ENCODE results near the gene FAM13B.
"Not testable (repeated sequence)": the region's sequence is repeated elsewhere in the genome, so short reads cannot be mapped to it uniquely, and the experiment has no call there.

The FAM13B gene

DNA sequence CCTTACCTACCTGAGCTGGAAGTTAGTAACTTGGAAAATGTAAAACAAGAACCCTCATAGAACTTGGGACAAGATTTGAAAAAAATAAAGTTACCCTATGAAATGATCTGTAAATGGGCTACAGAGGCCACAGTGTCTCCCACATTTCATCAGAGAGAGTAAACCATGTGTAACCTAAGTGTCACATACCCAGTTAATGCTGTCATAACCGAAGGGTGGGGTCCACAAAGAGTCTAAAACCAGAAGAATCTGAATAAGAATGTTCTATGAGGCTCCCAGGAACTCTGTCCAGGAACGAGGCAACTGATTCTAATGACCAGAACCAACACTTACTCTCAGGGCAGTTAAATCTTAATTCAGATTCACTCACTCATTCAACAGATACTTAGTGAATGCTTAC is 1.0 kb upstream of the FAM13B start:
- DNase-seq: no peak

DNA sequence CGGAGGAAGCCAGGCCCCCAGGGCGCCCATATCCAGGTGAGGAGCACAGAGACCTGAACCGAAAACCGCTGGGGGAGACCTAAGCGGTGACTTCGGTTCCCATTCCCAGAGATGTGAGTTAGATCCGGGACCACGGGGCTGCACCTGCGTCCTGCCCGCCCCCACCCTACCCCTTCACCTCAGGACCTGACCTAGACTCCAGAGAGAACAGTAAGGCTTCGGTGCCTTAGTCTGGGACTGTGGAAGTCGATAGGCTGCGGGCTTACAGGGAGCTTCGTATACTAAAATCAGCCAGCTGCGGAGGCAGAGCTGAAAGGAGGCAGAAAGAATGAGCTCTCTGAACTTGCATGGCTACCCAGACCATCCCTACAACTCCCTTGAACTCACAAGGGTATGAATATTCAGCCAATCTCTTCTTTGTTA is 518 bp upstream of the FAM13B start:
- DNase-seq: no peak

DNA sequence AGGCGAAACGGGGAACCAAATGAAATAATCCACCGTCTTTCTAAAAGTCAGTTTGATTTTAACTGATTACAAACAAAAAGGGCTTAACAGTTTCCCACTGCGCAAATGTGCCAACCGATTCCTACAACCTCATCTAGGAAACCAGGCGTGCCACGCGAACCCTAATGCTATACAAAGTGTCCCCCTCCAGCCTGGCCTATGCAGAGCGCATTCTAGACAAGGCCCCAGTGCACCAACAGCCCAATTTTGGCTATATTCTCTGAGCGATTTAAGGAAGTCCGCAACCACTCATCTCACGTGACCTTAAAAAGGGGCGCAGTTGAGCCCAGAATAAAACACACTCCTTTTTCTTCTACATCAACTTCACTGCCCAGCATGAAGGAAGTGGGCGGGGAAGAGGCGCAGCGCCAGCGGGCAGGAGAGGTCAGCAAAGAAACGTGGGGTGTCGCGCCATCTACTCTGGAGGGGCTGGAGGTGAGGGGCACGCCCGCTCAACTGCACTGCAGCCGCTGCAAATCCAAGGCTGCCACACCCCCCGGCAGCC is 779 bp downstream of the FAM13B start:
- DNase-seq: peak; percentile 6 to 19

DNA sequence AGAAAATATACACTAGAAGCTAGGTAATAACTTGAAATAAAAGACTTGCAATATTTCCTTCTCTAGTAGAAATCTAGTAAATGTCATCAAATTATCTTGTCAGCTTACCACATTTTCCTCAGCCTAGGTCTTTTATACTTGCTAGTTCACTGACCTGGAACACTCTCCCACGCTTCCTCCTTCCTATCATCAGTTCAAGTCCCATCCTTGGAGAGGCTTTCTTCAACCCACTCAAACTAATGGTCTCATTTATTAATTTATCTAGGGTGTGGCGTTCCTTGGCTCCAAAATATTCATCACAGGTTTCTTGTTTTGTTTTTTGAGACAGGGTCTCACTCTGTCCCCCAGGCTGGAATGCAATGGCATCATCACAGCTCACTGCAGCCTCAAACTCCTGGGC is 2.9 kb downstream of the FAM13B start:
- DNase-seq: no peak

DNA sequence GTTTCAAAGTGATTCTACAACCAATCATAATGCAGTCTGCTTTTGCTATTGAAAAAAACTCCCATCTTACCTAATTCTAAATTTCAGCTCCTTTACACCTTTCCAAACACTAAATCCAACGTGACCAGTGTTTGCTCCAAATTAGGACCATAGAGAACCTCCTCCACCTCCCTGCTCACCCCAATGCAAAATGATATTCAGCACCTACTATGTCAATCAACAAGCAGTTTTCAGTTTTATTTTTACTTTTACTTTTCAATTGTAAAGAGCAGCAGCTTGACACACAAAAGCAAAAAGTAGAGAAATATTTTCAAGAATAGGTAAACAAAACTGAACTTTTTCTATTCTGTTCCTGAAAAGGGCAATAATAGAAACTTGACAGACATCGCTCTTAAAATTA is 3.4 kb downstream of the FAM13B start:
- DNase-seq: no peak

DNA sequence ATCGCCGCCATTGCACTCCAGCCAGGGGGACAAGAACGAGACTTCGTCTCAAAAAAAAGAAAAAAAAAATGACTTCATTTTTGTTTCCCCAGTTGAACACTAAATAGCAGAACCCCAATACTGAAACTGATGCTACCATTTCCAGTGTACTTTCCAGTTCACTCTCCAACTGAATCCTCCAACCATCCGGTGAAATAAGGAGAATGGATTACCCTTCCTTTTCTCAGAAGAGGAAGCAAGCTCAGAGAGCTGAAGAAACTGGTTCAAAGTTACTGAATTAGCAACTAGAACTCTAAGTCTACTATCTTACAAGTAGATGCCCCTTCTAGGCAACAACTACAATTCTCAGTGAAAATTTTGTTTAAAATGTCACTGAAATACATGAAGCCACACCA is 3.9 kb downstream of the FAM13B start:
- no peak for DNase-seq

DNA sequence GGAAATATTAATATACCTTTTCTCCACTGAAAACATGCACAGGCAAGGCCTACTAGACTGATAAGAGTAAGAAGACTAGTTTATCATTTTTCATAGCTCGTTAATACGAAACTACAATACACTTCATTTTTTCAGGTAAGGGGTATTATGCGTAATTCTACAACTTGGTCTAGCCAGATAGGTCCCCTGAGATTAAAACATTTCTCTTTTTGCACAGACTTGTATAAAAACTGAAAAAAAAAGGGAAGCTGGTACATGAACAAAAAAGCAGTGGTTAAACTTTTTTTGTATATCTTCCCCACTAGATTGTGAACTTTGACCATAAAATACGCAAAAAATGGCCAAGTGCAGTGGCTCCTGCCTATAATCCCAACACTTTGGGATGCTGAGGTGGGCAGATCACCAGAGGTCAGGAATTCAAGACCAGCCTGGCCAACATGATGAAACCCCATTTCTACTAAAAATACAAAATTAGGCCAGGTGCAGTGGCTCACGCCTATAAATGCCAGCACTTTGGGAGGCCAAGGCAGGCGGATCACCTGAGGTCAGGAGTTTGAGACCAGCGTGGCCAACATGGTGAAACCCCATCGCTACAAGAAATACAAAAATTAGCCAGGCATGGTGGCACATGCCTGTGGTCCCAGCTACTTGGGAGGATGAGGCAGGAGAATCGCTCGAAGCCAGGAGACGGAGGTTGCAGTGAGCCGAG is 4.5 kb downstream of the FAM13B start:
- DNase-seq: not testable (repeated sequence)

DNA sequence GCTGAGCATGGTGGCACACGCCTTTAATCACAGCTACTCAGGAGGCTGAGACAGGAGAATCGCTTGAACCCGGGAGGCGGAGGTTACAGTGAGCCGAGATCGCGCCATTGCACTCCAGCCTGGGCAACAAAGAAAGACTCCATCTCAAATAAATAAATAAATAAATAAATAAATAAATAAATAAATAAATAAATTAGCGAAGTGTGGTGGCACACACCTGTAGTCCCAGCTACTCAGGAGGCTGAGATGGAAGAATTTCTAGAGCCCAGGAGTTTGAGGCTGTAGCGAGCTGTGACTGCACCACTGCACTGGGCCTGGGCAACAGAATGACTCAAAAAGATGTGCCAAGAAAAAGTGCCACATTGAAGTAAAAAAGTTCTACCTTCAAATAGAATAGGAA is 6.1 kb downstream of the FAM13B start:
- DNase-seq: not testable (repeated sequence)

DNA sequence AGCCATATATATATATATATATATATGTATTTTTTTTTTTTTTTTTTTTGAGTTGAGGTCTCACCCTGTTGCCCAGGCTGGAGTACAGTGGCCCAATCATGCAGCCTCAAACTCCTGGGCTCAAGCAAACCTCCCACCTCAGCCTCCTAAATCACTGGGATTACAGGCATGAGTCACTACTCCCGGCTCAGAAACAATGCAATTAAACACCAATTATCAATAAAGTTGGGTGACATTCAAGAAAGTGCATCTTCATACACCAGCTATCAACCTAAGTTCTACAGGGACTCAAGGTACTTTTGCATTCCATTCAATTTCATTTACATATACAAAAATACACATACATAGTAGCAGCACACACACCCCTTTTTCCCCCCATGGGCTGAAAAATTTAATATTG is 7.6 kb downstream of the FAM13B start:
- DNase-seq: no peak

DNA sequence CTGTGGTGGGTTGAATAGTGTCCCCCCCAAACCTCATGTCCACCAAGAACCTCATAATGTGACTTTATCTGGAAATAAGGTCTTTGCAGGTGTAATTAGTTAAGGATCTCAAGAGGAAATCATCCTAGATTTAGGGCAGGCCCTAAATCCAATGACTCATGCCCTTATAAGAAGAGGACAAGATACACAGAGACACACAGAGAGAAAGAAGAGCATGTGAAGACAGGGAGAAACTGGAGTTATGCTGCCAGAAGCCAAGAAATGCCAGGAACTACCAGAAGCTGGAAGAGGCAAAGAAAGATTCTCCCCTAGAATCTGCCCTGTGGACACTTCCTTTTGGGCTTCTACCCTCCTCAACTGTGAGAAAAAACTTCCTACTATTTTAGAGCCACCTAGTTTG is 8.8 kb downstream of the FAM13B start:
- no peak for DNase-seq

DNA sequence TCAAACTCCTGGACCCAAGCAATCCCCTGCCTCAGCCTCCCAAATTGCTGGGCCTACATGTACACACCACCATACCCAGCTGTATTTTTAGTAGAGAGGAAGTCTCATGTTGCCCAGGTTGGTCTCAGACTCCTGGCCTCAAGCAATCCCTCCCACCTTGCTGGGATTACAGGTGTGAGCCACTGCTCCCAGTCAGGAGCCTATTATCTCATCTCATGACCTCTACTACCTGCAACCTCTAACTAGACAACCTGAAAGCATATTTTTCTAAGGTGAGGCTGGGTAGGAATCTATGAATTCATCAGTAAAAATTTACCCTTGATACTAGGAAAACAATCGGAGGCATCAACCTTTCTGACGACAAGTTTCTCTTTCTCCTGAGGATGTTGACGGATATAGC is 10.0 kb downstream of the FAM13B start:
- no peak for DNase-seq

DNA sequence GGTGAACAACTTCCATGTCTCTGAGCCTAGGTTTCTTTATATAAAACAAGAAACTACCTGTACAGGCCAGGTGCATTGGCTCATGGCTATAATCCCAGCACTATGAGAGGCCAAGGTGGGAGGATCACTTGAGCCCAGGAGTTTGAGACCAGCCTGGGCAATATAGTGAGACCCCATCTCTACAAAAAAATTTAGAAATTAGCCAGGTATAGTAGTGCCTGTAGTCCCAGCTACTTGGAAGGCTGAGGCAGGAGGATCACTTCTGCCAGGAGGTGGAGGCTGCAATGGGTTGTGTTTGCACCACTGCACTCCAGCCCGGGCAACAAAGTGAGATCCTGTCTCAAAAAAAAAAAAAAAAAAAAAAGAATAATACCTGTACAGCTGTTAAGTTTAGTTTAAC is 11.1 kb downstream of the FAM13B start:
- no peak for DNase-seq

DNA sequence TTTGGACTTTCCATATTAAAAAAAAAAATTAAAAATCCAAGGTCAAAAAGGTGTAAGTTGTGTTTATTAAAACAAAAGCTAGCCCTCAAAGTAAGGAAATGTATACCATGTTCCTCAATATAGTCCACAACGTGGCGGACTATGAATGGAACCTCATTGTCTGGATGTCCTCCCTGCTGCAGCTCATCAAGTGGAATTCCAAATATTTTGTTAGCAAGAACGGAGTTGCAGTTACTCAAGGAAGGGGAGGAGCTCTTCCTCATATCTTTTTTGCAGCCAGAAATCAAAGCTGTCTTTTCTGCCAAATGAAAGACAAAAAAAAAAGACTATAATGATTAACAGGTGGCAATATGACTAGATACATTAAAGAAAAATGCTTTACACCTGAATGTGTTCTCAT is 14.0 kb downstream of the FAM13B start:
- DNase-seq: no peak

DNA sequence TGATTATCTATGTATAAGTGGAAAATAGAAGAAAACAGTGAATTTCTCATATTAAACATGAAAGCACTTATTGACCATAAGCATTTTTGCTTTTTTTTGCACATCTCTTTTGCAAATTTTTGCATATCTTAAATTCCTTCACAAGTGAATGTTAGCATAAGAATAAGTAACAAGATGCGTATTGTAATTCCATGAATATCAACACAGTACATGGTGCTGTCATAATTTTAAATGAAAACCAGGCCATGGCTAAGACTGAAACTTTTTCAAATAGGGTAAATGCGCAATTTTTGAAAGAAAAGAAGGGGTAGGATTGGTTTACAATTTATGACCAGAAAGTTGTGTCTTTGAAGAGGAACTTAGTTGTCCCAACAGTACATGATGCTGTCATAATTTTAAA is 17.0 kb downstream of the FAM13B start:
- DNase-seq: no peak

DNA sequence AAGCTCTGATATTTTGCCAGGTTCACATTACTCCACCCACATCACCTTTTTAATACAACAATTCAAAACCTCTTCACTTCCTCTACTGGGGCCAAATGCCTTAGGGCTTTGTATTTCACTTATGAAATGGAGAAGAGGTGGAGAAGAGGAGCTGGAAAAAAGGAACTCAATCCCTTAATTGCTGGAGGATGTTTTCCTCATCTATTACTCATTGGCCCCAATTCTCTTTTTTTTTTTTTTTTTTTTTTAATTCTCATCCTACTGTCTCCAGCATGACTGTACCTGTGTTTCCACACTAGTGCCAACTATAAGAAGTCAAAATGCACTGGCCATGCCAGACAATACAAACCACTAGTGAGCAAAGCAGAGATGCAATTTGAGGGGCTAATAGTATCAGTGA is 20.9 kb downstream of the FAM13B start:
- DNase-seq: no peak

DNA sequence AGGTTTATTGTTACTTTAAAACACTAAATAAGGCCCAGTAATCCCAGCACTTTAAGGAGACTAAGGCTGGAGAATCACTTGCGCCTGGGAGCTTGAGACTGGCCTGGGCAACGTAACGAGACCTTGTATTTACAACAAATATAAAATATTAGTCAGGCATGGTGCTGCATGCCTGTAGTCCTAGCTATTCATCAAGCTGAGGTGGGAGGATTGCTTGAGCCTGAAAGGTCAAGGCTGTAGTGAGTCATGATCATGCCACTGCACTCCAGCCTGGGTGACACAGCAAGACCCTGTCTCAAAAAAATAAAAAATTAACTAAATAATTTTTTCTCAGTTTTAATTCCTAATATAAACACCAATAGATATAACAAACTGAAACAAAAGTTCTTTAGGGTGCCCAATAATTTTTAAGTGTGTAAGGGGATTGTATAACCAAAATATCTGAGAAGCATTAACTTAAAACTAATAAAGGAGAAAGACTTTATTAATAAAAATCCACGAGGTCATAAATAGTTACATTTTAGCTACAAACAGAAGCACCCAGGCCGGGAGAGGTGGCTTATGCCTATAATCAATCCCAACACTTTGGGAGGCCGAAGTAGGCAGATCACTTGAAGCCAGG is 32.7 kb downstream of the FAM13B start:
- DNase-seq: no peak

DNA sequence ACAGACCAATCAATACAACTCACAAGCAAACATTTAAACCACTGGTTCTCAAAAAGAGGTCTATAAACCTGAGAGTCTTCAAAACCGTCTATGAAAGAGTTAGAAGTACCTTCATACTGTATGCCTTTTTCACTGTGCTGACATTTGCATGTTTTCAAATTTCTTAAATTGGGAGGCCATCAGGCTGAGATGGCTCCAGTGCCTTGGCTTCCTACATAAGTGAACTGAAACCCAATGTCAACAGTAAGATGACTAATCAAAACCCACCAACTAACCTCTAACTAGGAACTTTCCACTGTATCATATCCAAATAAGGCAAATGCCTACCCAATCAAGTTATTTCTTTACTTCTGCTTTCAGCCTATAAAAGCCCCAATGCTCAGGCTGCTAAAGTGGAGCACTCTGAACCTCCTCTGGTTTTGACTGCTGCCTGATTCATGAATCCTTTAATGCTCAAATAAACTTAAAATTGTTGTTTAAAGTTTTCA is 35.1 kb downstream of the FAM13B start:
- DNase-seq: no peak

DNA sequence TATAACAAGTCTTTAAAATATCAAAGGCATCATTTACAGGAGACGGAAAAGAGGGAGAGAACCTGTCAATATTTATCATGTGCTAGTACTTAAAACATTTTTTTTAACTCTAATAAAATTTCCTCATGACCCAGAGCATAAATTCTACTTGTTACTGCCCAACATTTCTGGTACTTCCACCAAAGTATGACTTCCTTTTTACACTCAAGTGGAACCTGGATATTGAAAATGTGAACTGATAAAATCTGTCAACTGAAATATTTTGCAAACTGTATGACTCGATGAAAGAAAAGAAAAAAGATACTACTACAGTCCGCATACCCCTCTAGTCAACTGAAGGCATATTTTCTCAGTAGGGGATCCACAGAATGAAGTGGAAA is 37.1 kb downstream of the FAM13B start:
- no peak for DNase-seq

DNA sequence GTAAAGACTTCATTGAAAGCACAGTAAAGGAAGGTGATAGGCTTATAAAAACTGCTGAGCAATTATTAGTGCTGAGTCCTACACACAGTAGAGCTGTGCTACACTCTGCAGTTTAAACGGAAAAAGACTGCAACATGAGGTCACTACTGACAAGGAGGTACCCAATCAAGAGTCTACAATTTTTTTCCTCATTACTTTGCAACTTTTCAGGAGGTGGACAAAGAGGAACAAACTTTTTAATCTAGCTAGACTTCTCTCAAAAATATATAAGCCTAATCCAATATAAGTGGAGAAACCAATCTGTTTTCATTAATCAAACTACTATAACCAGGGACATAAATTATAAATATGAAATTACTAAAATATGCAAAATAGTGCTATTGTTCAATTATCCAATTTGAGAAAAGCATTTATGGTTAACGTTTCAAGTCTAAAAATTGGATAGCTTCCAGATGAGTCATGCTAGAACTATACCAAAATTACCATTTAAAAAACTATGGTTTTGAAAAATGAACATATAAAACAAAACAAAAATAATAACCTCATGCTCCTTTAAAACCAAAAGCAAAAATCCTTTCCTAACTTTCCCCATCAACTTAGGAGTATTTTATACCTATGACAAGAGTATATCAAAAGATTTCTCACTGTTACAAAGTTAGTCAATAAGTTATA is 37.7 kb downstream of the FAM13B start:
- DNase-seq: no peak

DNA sequence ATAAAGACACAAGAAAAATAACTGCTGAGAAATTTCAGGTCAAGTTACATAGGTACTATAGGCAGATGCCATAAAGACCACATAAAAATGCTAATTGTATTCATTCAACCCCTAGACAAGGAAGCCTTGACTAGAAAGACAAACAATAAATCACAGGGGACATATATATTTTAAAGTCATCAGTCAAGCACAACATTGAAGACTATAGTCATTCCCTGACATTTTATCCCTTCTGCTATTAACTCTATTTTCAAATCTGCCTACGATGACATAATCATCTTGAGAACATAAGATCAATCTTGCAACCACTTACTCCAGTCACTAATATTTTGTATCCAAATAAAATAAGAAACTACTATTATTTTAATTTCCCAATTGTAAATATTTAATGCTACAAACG is 38.3 kb downstream of the FAM13B start:
- DNase-seq: no peak

DNA sequence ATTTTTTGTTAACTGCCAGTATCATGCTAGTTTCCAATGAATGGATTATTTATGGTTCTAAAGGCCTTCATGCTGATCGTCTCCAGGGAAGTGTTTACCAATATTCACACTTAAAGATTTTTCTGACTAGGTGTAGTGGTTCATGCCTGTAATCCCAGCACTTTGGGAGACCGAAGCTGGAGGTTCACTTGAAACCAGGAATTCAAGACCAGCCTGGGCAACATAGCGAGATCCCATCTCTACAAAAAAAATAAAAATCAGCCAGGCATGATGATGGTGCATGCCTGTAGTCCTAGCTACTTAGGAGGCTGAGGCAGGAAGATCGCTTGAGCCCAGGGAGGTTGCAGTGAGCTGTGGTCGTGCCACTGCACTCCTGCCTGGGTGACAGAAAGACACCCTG is 43.5 kb downstream of the FAM13B start:
- DNase-seq: no peak

DNA sequence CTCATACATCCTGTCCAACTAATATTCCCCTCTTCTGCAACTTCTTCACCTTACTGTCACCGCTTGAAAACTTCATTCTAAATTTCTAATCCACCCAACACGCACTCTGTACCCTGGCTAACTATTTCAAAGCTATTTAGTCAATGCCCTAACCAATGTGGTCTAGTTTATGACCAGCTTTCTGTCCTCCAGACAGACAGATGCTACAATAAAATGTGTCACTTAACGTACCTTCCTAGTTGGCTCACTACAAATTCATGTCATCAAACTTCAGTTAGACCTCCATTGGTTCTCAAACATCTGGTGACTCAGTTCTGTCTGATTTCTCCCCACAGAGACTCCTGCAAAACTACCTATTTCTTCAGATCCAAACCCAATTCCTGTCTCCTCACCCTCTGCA is 57.7 kb downstream of the FAM13B start:
- no peak for DNase-seq

DNA sequence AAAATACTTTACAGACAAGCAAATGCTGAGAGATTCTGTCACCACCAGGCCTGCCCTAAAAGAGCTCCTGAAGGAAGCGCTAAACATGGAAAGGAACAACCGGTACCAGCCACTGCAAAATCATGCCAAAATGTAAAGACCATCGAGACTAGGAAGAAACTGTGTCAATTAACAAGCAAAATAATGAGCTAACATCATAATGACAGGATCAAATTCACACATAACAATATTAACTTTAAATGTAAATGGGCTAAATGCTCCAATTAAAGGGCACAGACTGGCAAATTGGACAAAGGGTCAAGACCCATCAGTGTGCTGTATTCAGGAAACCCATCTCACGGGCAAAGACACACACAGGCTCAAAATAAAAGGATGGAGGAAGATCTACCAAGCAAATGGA is 62.5 kb downstream of the FAM13B start:
- not testable (repeated sequence) for DNase-seq

DNA sequence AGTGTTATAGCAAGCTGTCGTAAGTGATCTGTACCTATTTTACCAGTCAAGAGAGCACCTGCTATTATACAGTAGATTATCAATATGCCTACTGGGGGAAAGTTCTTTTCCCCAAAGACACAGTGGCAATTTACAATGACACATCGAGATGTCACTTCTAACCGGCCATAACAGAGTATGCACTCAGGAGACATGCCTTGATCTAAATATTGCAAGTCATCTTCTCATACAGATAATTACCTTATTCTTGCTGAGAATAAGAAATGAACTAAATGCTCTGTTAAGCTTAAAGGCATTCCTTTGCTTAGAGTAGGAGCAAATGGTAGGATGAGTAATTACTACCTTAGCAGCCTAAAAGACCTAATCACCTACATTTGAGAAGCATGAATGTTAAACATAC is 72.1 kb downstream of the FAM13B start:
- DNase-seq: no peak

All from activated CD4-positive, alpha-beta T cell treated with anti-CD3 and anti-CD28 coated beads, Interleukin-2, amount 50 U/mL, for 4 hours (primary cell).